H9 (cell line): ENCODE data around the gene RPL37A. TPM values are rescaled to one million over a fixed set of nuclear protein-coding genes. Genes with fewer than 3 reads are reported as not detected.

Experiments
- DNase-seq: peaks from one replicate; pipeline ENCODE4 v3.0.0-alpha.2; 2017
- H2AFZ ChIP-seq: one replicate; pipeline ENCODE4 v1.6.1; 2013; ENCODE audit warnings: mild to moderate bottlenecking, low read length, control low read depth, moderate library complexity
- H2AK5ac ChIP-seq: 2 replicates; pipeline ENCODE4 v1.6.1; 2013; ENCODE audit warnings: low read length, control low read depth, mixed read lengths; ENCODE audit not compliant: insufficient read length
- H2BK120ac ChIP-seq: one replicate; pipeline ENCODE4 v1.6.1; 2013; ENCODE audit warnings: low read depth, mild to moderate bottlenecking, low read length, control low read depth, inconsistent platforms; ENCODE audit not compliant: poor library complexity, severe bottlenecking
- H2BK12ac ChIP-seq: 2 replicates; pipeline ENCODE4 v1.6.1; 2013; ENCODE audit warnings: low read length, control low read depth, mixed read lengths, low read depth; ENCODE audit not compliant: insufficient read length
- H2BK15ac ChIP-seq: 2 replicates; pipeline ENCODE4 v1.6.1; 2013; ENCODE audit warnings: low read depth, low read length, control low read depth
- H2BK20ac ChIP-seq: one replicate; pipeline ENCODE4 v1.6.1; 2013; ENCODE audit warnings: low read depth, mild to moderate bottlenecking, low read length, control low read depth, inconsistent platforms; ENCODE audit not compliant: poor library complexity, severe bottlenecking
- H2BK5ac ChIP-seq: 2 replicates; pipeline ENCODE4 v1.6.1; 2013; ENCODE audit warnings: low read length, control low read depth, mixed read lengths; ENCODE audit not compliant: insufficient read length
- H3K14ac ChIP-seq: 2 replicates; pipeline ENCODE4 v1.6.1; 2013; ENCODE audit warnings: low read length, control low read depth; ENCODE audit not compliant: insufficient read depth
- H3K18ac ChIP-seq: 2 replicates; pipeline ENCODE4 v1.6.1; 2013; ENCODE audit warnings: low read depth, mild to moderate bottlenecking, mixed read lengths, low read length, control low read depth; ENCODE audit not compliant: insufficient read length
- H3K23ac ChIP-seq: 2 replicates; pipeline ENCODE4 v1.6.1; 2013; ENCODE audit warnings: low read length, control low read depth, mixed read lengths, low read depth; ENCODE audit not compliant: insufficient read length
- H3K23me2 ChIP-seq: 2 replicates; pipeline ENCODE4 v1.6.1; 2013; ENCODE audit warnings: low read depth, mild to moderate bottlenecking, mixed read lengths, low read length, control low read depth; ENCODE audit not compliant: insufficient read length, poor library complexity, severe bottlenecking
- H3K27ac ChIP-seq: 2 replicates; pipeline ENCODE4 v1.5.1; 2013; ENCODE audit warnings: low read length, control low read depth, mixed read lengths, low read depth; ENCODE audit not compliant: insufficient read length
- H3K27me3 ChIP-seq: 2 replicates; pipeline ENCODE4 v1.6.1; 2013; ENCODE audit warnings: low read length, control low read depth, inconsistent platforms; ENCODE audit not compliant: insufficient read depth
- H3K4ac ChIP-seq: 2 replicates; pipeline ENCODE4 v1.6.1; 2013; ENCODE audit warnings: low read depth, mild to moderate bottlenecking, control low read depth, inconsistent platforms, low read length, moderate library complexity
- H3K4me1 ChIP-seq: 2 replicates; pipeline ENCODE4 v1.6.1; 2013; ENCODE audit warnings: low read length, control low read depth, inconsistent platforms; ENCODE audit not compliant: insufficient read depth
- H3K4me2 ChIP-seq: 2 replicates; pipeline ENCODE4 v1.6.1; 2013; ENCODE audit warnings: low read length, control low read depth, mixed read lengths; ENCODE audit not compliant: insufficient read length, insufficient read depth
- H3K56ac ChIP-seq: 2 replicates; pipeline ENCODE4 v1.6.1; 2013; ENCODE audit warnings: low read depth, mild to moderate bottlenecking, mixed read lengths, low read length, control low read depth; ENCODE audit not compliant: insufficient read length
- H3K79me1 ChIP-seq: 2 replicates; pipeline ENCODE4 v1.6.1; 2013; ENCODE audit warnings: low read depth, mild to moderate bottlenecking, moderate library complexity, low read length, control low read depth, inconsistent platforms; ENCODE audit not compliant: insufficient read depth, poor library complexity, severe bottlenecking
- H3K79me2 ChIP-seq: 2 replicates; pipeline ENCODE4 v1.6.1; 2013; ENCODE audit warnings: low read length, control low read depth, inconsistent platforms; ENCODE audit not compliant: insufficient read depth
- H3K9ac ChIP-seq: 2 replicates; pipeline ENCODE4 v1.6.1; 2013; ENCODE audit warnings: low read length, control low read depth, mixed read lengths; ENCODE audit not compliant: insufficient read length; ENCODE audit errors: extremely low read depth
- H3K9me3 ChIP-seq: one replicate; pipeline ENCODE4 v1.6.1; 2013; ENCODE audit warnings: low read depth, low read length, inconsistent platforms; ENCODE audit not compliant: control insufficient read depth
- H3T11ph ChIP-seq: one replicate; pipeline ENCODE4 v1.6.1; 2013; ENCODE audit warnings: mild to moderate bottlenecking, low read length, control low read depth, inconsistent platforms
- H4K20me1 ChIP-seq: one replicate; pipeline ENCODE4 v1.6.1; 2013; ENCODE audit not compliant: control insufficient read depth, insufficient read length, insufficient read depth
- H4K5ac ChIP-seq: 2 replicates; pipeline ENCODE4 v1.6.1; 2013; ENCODE audit warnings: low read depth, mild to moderate bottlenecking, mixed read lengths, low read length, control low read depth; ENCODE audit not compliant: insufficient read length
- H4K8ac ChIP-seq: replicated peaks from 2 replicates; pipeline ENCODE4 v1.6.1; 2013; ENCODE audit warnings: low read length, control low read depth, mixed read lengths, low read depth; ENCODE audit not compliant: insufficient read length
- H4K91ac ChIP-seq: 2 replicates; pipeline ENCODE4 v1.6.1; 2013; ENCODE audit warnings: low read depth, mild to moderate bottlenecking, moderate library complexity, mixed read lengths, low read length, control low read depth; ENCODE audit not compliant: insufficient read length
- H3K27ac Mint-ChIP-seq, 3 experiments: 2 replicates in 2 of 3; 3 replicates in 1 of 3; pipeline ENCODE4 v1.8.0; 2020 to 2021; ENCODE audit warnings: mixed read lengths in 3 of 3, mild to moderate bottlenecking in 1 of 3, moderate library complexity in 1 of 3
- H3K27me3 Mint-ChIP-seq: 2 replicates; pipeline ENCODE4 v1.8.0; 2021; ENCODE audit warnings: low read depth, mild to moderate bottlenecking, moderate library complexity, mixed read lengths
- H3K36me3 Mint-ChIP-seq, 3 experiments: 2 replicates in 2 of 3; 3 replicates in 1 of 3; pipeline ENCODE4 v1.8.0; 2020 to 2021; ENCODE audit warnings: low read depth in 3 of 3, mixed read lengths in 3 of 3; ENCODE audit not compliant: insufficient read depth in 1 of 3
- H3K4me1 Mint-ChIP-seq, 2 experiments: 2 replicates each; pipeline ENCODE4 v1.8.0; 2020; ENCODE audit warnings: mixed read lengths in 2 of 2
- H3K4me3 Mint-ChIP-seq, 2 experiments: 2 replicates in 1 of 2; 3 replicates in 1 of 2; pipeline ENCODE4 v1.8.0; 2020 to 2021; ENCODE audit warnings: mild to moderate bottlenecking in 2 of 2, mixed read lengths in 2 of 2, moderate library complexity in 1 of 2
- H3K9me3 Mint-ChIP-seq, 2 experiments: 2 replicates in 1 of 2; 3 replicates in 1 of 2; pipeline ENCODE4 v1.8.0; 2020; ENCODE audit warnings: mild to moderate bottlenecking in 2 of 2, mixed read lengths in 2 of 2, moderate library complexity in 1 of 2
- WGBS: extraction: QIAGEN DNeasy Blood & Tissue Kit; methylation state at CpG from one replicate; pipeline ENCODE4 v1.1.7; 2013; ENCODE audit warnings: missing lambda C conversion rate, low lambda C conversion rate, mixed read lengths; ENCODE audit not compliant: insufficient read length; ENCODE audit errors: extremely low coverage; 5-methylcytosine and 5-hydroxymethylcytosine counted together
- total RNA-seq: library from RNA; stranded (reverse); gene quantifications from 2 replicates; pipeline ENCODE4 v1.2.1, GENCODE V29; 2021
- TF ChIP-seq, protein P1 (sequence below): fragments of 200-600 bp; sonication (generic); conservative IDR thresholded peaks from 3 replicates; pipeline ENCODE4 v1.8.0; 2021; ENCODE audit warnings: antibody characterized with exemption, mild to moderate bottlenecking

Gene RPL37A
- total RNA-seq, 1 experiment from 2014 or later, result 3,769 TPM

DNA sequence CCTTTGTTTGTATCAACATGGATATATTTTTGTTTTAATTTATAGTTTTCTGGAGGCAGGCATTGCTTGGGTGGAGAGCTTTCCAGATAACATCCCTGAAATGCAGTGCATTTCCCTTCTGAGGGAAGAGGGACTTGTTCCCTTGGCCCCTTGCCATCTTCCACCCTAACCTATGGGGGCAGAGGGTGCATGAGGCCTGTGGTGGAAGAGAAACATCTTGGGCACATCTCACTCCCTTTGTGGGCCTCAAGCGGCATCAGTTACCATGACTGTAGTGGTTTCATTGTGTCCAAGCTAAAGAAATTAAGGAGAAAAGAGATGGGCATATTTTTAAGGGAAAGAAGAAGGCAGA, 5.3 kb upstream of the RPL37A start:
- Histone ChIP-seq H3K23ac (no peak overlapping the region), H4K91ac (no peak overlapping the region), H2BK15ac (no peak overlapping the region), H2AK5ac (no peak overlapping the region), H3K4me1 (no peaks in the 10 kb centered on the region; the same call in 1 of the 2 replicates), H4K8ac (no peak overlapping the region), H3K14ac (no peak overlapping the region), H3K18ac (no peak overlapping the region), H2BK20ac (no peak overlapping the region), H3K4me2 (no peak overlapping the region), H2BK5ac (no peak overlapping the region), H3K9ac (no peak overlapping the region), H2BK12ac (no peak overlapping the region), H4K20me1 (no peaks in the 10 kb centered on the region), H2BK120ac (no peak overlapping the region), H3T11ph (no peak overlapping the region), H3K27ac (no peak overlapping the region), H3K79me2 (no peaks in the 10 kb centered on the region; the same call in 1 of the 2 replicates), H3K9me3 (no peaks in the 10 kb centered on the region), H3K56ac (no peak overlapping the region), H3K23me2 (no peaks in the 10 kb centered on the region), H4K5ac (no peak overlapping the region), H2AFZ (no peak overlapping the region), H3K4ac (no peak overlapping the region), H3K79me1 (no peaks in the 10 kb centered on the region), H3K27me3 (no peaks in the 10 kb centered on the region)
- TF ChIP-seq, protein P1, sequence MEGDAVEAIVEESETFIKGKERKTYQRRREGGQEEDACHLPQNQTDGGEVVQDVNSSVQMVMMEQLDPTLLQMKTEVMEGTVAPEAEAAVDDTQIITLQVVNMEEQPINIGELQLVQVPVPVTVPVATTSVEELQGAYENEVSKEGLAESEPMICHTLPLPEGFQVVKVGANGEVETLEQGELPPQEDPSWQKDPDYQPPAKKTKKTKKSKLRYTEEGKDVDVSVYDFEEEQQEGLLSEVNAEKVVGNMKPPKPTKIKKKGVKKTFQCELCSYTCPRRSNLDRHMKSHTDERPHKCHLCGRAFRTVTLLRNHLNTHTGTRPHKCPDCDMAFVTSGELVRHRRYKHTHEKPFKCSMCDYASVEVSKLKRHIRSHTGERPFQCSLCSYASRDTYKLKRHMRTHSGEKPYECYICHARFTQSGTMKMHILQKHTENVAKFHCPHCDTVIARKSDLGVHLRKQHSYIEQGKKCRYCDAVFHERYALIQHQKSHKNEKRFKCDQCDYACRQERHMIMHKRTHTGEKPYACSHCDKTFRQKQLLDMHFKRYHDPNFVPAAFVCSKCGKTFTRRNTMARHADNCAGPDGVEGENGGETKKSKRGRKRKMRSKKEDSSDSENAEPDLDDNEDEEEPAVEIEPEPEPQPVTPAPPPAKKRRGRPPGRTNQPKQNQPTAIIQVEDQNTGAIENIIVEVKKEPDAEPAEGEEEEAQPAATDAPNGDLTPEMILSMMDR, result no peak
- H3K4me3 Mint-ChIP-seq, result no peak overlapping the region
- no peak overlapping the region for H3K27ac Mint-ChIP-seq
- H3K9me3 Mint-ChIP-seq, result no peaks in the 10 kb centered on the region
- no CpG with 5 or more reads among the region's 1 CpG for WGBS
- H3K4me1 Mint-ChIP-seq, result peaks cover 14 to 22% of the 10 kb centered on the region in 2 experiments
- no peak for DNase-seq
- H3K27me3 Mint-ChIP-seq, result no peaks in the 10 kb centered on the region
- H3K36me3 Mint-ChIP-seq, result no peaks in the 10 kb centered on the region; a peak in 1 of 7 replicates
